HepG2 (cell line): ENCODE measurements around the gene MZT2A. TPM values are rescaled to one million over a fixed set of nuclear protein-coding genes. Genes with fewer than 3 reads are reported as not detected.
A peak's percentile ranks its signal among the peaks of the same experiment; 100 is the strongest.
"Not testable (repeated sequence)": the region's sequence is repeated elsewhere in the genome, so short reads cannot be mapped to it uniquely, and the experiment has no call there.

Source experiments
- ATAC-seq: fragments of 200-7000 bp; cut with Tn5 transposase; 3 replicates; pipeline ENCODE4 v1.9.1; 2020; ENCODE audit warnings: mild to moderate bottlenecking, moderate library complexity
- BruUV-seq: library from RNA; stranded (reverse); fragments of 400-500 nt; replicated peaks from 2 replicates; lab custom pipeline; 2021; lab: Mats Ljungman, UMichigan
- CTCF ChIA-PET: fragments of 300-600 bp; formaldehyde crosslinking; extraction: SDS; loops from one replicate; lab custom pipeline; 2021; ENCODE audit warnings: low total read pairs, inconsistent platforms, low intra/inter-chr PET ratio; lab: Yijun Ruan, JAX
- POLR2A ChIA-PET: fragments of 350-600 bp; sonication (Branson Sonifier 250); formaldehyde crosslinking; loops from one replicate; lab custom pipeline; 2020; ENCODE audit warnings: antibody characterized with exemption, inconsistent platforms; lab: Yijun Ruan, JAX
- DNase-seq: peaks from one replicate; pipeline ENCODE4 v3.0.0-alpha.2; 2015; ENCODE audit warnings: low spot score
- FAIRE-seq: peaks from 3 replicates; lab custom pipeline; 2011; peaks lifted over from hg19 to GRCh38; lab: Jason Lieb, UNC
- H2AFZ ChIP-seq: one replicate; pipeline ENCODE4 v1.6.1; 2011; ENCODE audit warnings: low read length, inconsistent platforms
- H3K27ac ChIP-seq: fragments of 300-600 bp; 3 replicates; pipeline ENCODE4 v1.8.0; 2011; ENCODE audit warnings: mixed run types, mild to moderate bottlenecking, mixed read lengths, low read length, inconsistent platforms; ENCODE audit not compliant: insufficient read depth; ENCODE audit errors: extremely low read length
- H3K27me3 ChIP-seq, 2 experiments: fragments of 200-600 bp in 1 of 2; 2 replicates in 1 of 2; 3 replicates in 1 of 2; pipeline versions ENCODE4 v1.6.0 to v1.8.0; 2011; ENCODE audit warnings: low read length in 2 of 2, mild to moderate bottlenecking in 2 of 2, moderate library complexity in 2 of 2, inconsistent platforms in 1 of 2; ENCODE audit not compliant: insufficient read depth in 2 of 2, control insufficient read depth in 1 of 2
- H3K36me3 ChIP-seq, 2 experiments: fragments of 200-600 bp in 1 of 2; replicated peaks in 1 of 2; 2 replicates in 1 of 2; 3 replicates in 1 of 2; pipeline versions ENCODE4 v1.5.1 to v1.8.0; 2011; ENCODE audit warnings: low read length in 2 of 2, inconsistent platforms in 1 of 2; ENCODE audit not compliant: insufficient read depth in 2 of 2, control insufficient read depth in 1 of 2
- H3K4me1 ChIP-seq: 2 replicates; pipeline ENCODE4 v1.5.1; 2012; ENCODE audit warnings: low read length, inconsistent platforms; ENCODE audit not compliant: insufficient read depth
- H3K4me2 ChIP-seq: 2 replicates; pipeline ENCODE4 v1.6.0; 2011; ENCODE audit warnings: low read depth, low read length, inconsistent platforms
- H3K4me3 ChIP-seq, 3 experiments: fragments of 200-600 bp in 1 of 3; sonication (generic), shearing (Covaris generic) in 1 of 3; replicated peaks in 1 of 3; 2 replicates each; pipeline ENCODE4 v1.5.1; 2011 to 2016; ENCODE audit warnings: low read length in 3 of 3, inconsistent platforms in 2 of 3, low read depth in 2 of 3, mild to moderate bottlenecking in 2 of 3, control low read depth in 1 of 3, mixed read lengths in 1 of 3; ENCODE audit not compliant: insufficient read depth in 1 of 3
- H3K79me2 ChIP-seq: one replicate; pipeline ENCODE4 v1.6.1; 2011; ENCODE audit warnings: low read length, inconsistent platforms; ENCODE audit not compliant: insufficient read depth
- H3K9ac ChIP-seq: 2 replicates; pipeline ENCODE4 v1.6.0; 2011; ENCODE audit warnings: mild to moderate bottlenecking, low read depth, low read length, inconsistent platforms; ENCODE audit not compliant: insufficient read depth
- H3K9me3 ChIP-seq: 2 replicates; pipeline ENCODE4 v1.5.1; 2012; ENCODE audit warnings: mild to moderate bottlenecking, low read length
- H4K20me1 ChIP-seq: 2 replicates; pipeline ENCODE4 v1.6.0; 2011; ENCODE audit warnings: inconsistent platforms, mild to moderate bottlenecking, low read length, moderate library complexity; ENCODE audit not compliant: insufficient read depth
- ETV5 ChIP-seq: IDR thresholded peaks from 2 replicates; pipeline ENCODE4 v1.6.1; 2018; ENCODE audit warnings: missing biosample characterization, missing genetic modification reagents, inconsistent platforms, borderline replicate concordance
- GABPB1 ChIP-seq: IDR thresholded peaks from 2 replicates; pipeline ENCODE4 v1.6.1; 2016; ENCODE audit warnings: mild to moderate bottlenecking, missing genetic modification reagents, moderate library complexity, missing compliant biosample characterization
- GFI1 ChIP-seq: sonication (generic); formaldehyde crosslinking; IDR thresholded peaks from 2 replicates; pipeline ENCODE4 v1.5.0; 2020; ENCODE audit warnings: missing genetic modification reagents, mild to moderate bottlenecking, borderline replicate concordance
- MYC ChIP-seq: sonication (generic); formaldehyde crosslinking; IDR thresholded peaks from 2 replicates; pipeline ENCODE4 v1.9.0; 2021; ENCODE audit warnings: missing genetic modification reagents, borderline replicate concordance
- RFX3 ChIP-seq: IDR thresholded peaks from 2 replicates; pipeline ENCODE4 v1.6.1; 2016; ENCODE audit warnings: missing biosample characterization, missing genetic modification reagents
- SALL1 ChIP-seq: sonication (generic); formaldehyde crosslinking; IDR thresholded peaks from 2 replicates; pipeline ENCODE4 v1.8.0; 2022; ENCODE audit warnings: mild to moderate bottlenecking, missing genetic modification reagents
- TBX2 ChIP-seq: sonication (generic); formaldehyde crosslinking; IDR thresholded peaks from 2 replicates; pipeline ENCODE4 v1.5.0; 2020; ENCODE audit warnings: missing genetic modification reagents, mild to moderate bottlenecking, borderline replicate concordance
- ZNF574 ChIP-seq: sonication (generic); formaldehyde crosslinking; IDR thresholded peaks from 2 replicates; pipeline ENCODE4 v1.4.0; 2020; ENCODE audit warnings: missing genetic modification reagents
- WGBS: methylation state at CpG from one replicate; pipeline ENCODE4 v1.1.6; 2017; ENCODE audit warnings: low lambda C conversion rate; 5-methylcytosine and 5-hydroxymethylcytosine counted together
- in situ Hi-C: cut with HindIII; loops from 2 replicates; pipeline ENCODE4 v1.10.0; 2017; ENCODE audit warnings: low pct_unique_long_range_greater_than_20kb; ENCODE audit not compliant: extremely low pct_ligation_motif_present
- intact Hi-C: fragments of 100-400 bp; cut with micrococcal nuclease; formaldehyde crosslinking; loops from one replicate; pipeline ENCODE4 v1.10.0; 2022; ENCODE audit not compliant: unreplicated experiment
- polyA plus RNA-seq, 8 experiments: library from polyadenylated mRNA; depleted of rRNA in 3 of 8; stranded (reverse) in 7 of 8; unstranded in 1 of 8; fragments of >200 nt; fragmentation: Illumina TruSeq in 4 of 8; extraction: Trizol in 4 of 8; gene quantifications; 2 replicates each; pipeline versions ENCODE4 v1.2.1 to v1.2.3, GENCODE V29; 2011 to 2016; ENCODE audit warnings: low read depth in 4 of 8, missing spikeins in 1 of 8, mixed read lengths in 1 of 8; ENCODE audit not compliant: insufficient read depth in 1 of 8
- total RNA-seq, 5 experiments: library from RNA; depleted of rRNA; stranded (reverse); fragments of >200 nt; fragmentation: Illumina TruSeq; extraction: Trizol; gene quantifications; 2 replicates each; pipeline ENCODE4 v1.2.3, GENCODE V29; 2016; ENCODE audit warnings: low read depth in 1 of 5
- TF ChIP-seq, protein P1 (sequence below): IDR thresholded peaks from 2 replicates; pipeline ENCODE4 v1.6.1; 2016; ENCODE audit warnings: missing compliant biosample characterization, missing genetic modification reagents, borderline replicate concordance

The MZT2A gene
- total and polyA plus RNA-seq, 2 of the 13 experiments (the other 11 are each of a cell fraction or from before 2014, with no cell fraction given): 221 to 349 TPM

DNA sequence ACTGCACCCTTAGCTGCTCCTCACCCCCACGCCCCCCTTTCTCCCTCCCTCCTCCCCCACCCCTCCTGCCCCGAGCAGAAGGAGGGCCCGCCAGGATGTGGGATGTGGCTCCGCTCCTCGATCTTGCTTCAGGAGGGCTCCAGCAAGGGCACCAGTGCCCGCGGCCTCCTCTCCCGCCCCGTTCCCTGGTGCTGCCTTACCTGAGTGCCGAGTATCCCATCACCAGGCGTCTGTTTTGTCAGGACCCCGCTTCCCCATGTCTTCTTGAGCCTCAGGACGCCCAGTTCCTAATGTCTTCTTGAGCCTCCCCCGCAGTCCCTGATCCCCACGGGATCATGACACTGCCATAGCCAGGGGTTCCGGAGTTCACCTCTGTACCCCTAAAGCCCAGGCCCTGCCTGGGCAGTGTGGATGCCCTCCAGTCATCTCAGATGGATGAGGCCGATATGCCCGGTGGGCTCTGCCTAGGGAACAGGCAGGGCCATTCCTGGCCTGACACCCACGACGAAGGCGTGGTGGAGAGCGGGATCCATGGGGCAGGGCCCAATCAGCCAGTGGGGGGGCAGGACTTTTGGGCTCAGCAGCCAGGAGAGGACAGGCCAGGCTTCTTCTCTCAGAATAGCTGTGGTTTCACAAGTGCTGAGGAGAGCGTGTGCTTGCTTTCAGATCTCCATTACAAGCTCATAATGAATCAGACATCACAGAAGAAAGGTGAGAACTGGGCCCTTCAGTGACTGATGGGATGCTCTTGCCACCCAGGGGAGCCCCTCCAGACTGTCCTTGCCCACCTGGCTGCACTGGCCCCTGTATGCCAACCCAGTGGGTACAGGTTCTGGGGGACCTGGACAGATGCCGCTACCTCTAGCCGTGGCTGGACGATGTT is 37.0 kb upstream of the MZT2A start:
- H3K9me3 ChIP-seq, DNase-seq, CTCF ChIA-PET, POLR2A ChIA-PET, ATAC-seq, H3K9ac ChIP-seq, in situ Hi-C loops, H3K36me3 ChIP-seq, H3K79me2 ChIP-seq, BruUV-seq, H2AFZ ChIP-seq, H4K20me1 ChIP-seq, H3K4me3 ChIP-seq, H3K27ac ChIP-seq, FAIRE-seq, H3K4me2 ChIP-seq: not testable (repeated sequence)
- 68% methylated on average over 24 of the region's 26 CpGs for WGBS
- intact Hi-C loops: loop anchor here (5.0 kb wide), 1 partner anchor 37 kb away; the partner anchor contains the start of gene MZT2A
- peaks cover 0 to 12% of the 10 kb centered on the region in 2 experiments; a peak in 3 of 5 replicates for H3K27me3 ChIP-seq
- peaks cover 14% of the 10 kb centered on the region; the same call in 1 of the 2 replicates for H3K4me1 ChIP-seq

DNA sequence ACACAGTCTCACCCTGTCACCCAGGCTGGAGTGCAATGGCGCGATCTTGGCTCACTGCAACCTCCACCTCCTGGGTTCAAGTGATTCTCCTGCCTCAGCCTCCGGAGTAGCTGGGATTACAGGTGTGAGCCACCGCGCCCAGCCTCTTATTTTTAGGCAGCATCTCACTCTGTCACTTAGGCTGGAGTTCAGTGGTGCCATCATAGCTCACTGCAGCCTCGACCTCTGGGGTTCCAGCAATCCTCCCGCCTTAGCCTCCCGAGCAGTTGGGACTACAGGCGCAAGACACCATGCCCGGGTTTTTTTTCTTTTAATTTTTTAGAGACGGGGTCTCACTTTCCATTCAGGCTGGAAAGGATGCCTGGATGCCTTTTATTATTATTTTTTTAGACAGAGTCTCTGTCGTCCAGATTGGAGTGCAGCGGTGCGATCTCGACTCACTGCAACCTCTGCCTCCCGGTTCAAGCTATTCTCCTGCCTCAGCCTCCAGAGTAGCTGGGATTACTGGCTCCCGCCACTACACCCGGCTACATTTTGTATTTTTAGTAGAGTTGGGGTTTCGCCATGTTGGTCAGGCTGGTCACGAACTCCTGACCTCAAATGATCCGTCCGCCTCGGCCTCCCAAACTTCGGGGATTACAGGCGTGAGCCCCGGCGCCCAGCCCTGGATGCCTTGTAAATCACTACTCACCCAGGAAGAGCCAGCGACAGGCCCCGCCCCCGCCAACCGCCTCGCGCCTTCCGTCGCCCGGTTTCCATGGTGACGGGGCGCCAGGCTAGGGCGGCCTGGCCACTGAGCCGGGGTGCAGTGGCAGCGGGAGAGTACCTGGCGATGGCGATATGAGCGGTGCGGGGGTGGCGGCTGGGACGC is 35.2 kb upstream of the MZT2A start, which contains the start of gene CCDC74A:
CCDC74A (plus strand) TSS at position 758 of the 871 bp plus-strand sequence; CDS start at position 841, 83 bp downstream.
- H3K4me1 ChIP-seq: peaks cover 14% of the 10 kb centered on the region; the same call in 1 of the 2 replicates
- in situ Hi-C loops, H3K9ac ChIP-seq, BruUV-seq, CTCF ChIA-PET, H3K79me2 ChIP-seq, H3K9me3 ChIP-seq, H3K36me3 ChIP-seq, H2AFZ ChIP-seq, H3K27me3 ChIP-seq, POLR2A ChIA-PET, H3K27ac ChIP-seq, H4K20me1 ChIP-seq: not testable (repeated sequence)
- peak within 1 kb of the TSS; percentile 64 for H3K4me2 ChIP-seq
- intact Hi-C loops: loop anchor here (5.0 kb wide), 1 partner anchor 35 kb away; the partner anchor contains the start of gene MZT2A
- DNase-seq (peak; percentile 56), FAIRE-seq (peak; percentile 56), ATAC-seq (peak; percentile 89)
- WGBS: 42% methylated on average over 29 of the region's 47 CpGs
- H3K4me3 ChIP-seq: peak within 1 kb of the TSS; percentile 12 to 55 (median 36); a peak in 4 of 6 replicates
- TF ChIP-seq SALL1 (CRISPR knock-in tag) (0 out of 2 replicates have a peak, but pooled peaks have one; percentile 11), GABPB1 (CRISPR knock-in tag) (peak; percentile 64; the same call in 1 of the 2 replicates), GFI1 (CRISPR knock-in tag) (peak; percentile 44; the same call in 1 of the 2 replicates), TBX2 (CRISPR knock-in tag) (peak; percentile 38; the same call in 1 of the 2 replicates), MYC (0 out of 2 replicates have a peak, but pooled peaks have one; percentile 15), ETV5 (0 out of 2 replicates have a peak, but pooled peaks have one; percentile 30), ZNF574 (CRISPR knock-in tag) (0 out of 2 replicates have a peak, but pooled peaks have one; percentile 18), RFX3 (CRISPR knock-in tag) (peak; percentile 70)
- TF ChIP-seq, protein P1, sequence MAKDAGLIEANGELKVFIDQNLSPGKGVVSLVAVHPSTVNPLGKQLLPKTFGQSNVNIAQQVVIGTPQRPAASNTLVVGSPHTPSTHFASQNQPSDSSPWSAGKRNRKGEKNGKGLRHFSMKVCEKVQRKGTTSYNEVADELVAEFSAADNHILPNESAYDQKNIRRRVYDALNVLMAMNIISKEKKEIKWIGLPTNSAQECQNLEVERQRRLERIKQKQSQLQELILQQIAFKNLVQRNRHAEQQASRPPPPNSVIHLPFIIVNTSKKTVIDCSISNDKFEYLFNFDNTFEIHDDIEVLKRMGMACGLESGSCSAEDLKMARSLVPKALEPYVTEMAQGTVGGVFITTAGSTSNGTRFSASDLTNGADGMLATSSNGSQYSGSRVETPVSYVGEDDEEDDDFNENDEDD (CRISPR knock-in tag): peak; percentile 40; the same call in 1 of the 2 replicates
